22Rv1 (cell line): Measurements from ENCODE around the gene GPER1.
"Not testable (repeated sequence)": the region's sequence is repeated elsewhere in the genome, so short reads cannot be mapped to it uniquely, and the experiment has no call there.

Experiments used
- H3K27ac ChIP-seq: fragments of 450-650 bp; 2 replicates; pipeline ENCODE4 v1.5.1; 2017
- CTCF ChIP-seq: fragments of 450-650 bp; IDR thresholded peaks from 2 replicates; pipeline ENCODE4 v1.5.1; 2017; ENCODE audit warnings: mild to moderate bottlenecking
- ZFX ChIP-seq: fragments of 450-650 bp; IDR thresholded peaks from 2 replicates; pipeline ENCODE4 v1.6.1; 2017; ENCODE audit warnings: antibody characterized with exemption, borderline replicate concordance

The GPER1 gene

GRCh38 chr7:1087952-1088920, at the start of gene GPER1:
TSS of gene GPER1 (plus strand) at chr7:1088113. CDS start at chr7:1091729, 3,616 bp downstream.
- no peak for TF ChIP-seq ZFX
- no peak for TF ChIP-seq CTCF
- H3K27ac ChIP-seq, result no peak within 1 kb of the TSS

- not testable (repeated sequence) for H3K27ac ChIP-seq
Measured at GRCh38 chr7:1040233-1040632, 47.7 kb upstream of the GPER1 start.

- H3K27ac ChIP-seq, result no peak overlapping the region
- TF ChIP-seq ZFX (no peak), CTCF (no peak)
Measured at GRCh38 chr7:1040790-1041189, 47.1 kb upstream of the GPER1 start.

GRCh38 chr7:1041551-1042491, 46.1 kb upstream of the GPER1 start:
- TF ChIP-seq ZFX (no peak), CTCF (no peak)

GRCh38 chr7:1042492-1042833, 45.5 kb upstream of the GPER1 start:
- TF ChIP-seq ZFX (no peak), CTCF (no peak)
- peak overlapping the region; percentile 92; the same call in 1 of the 2 replicates for H3K27ac ChIP-seq

More at GRCh38 chr7:1041551-1042491, 46.1 kb upstream of the GPER1 start:
- H3K27ac ChIP-seq, result no peak overlapping the region

GRCh38 chr7:1043552-1044188, 44.2 kb upstream of the GPER1 start:
- TF ChIP-seq CTCF (no peak), ZFX (no peak)
- H3K27ac ChIP-seq, result peak overlapping the region; percentile 92
